ENCODE results near the gene KCNIP3. TPM values are rescaled to one million over a fixed set of nuclear protein-coding genes. Genes with fewer than 3 reads are reported as not detected.
"Not testable (repeated sequence)": the region's sequence is repeated elsewhere in the genome, so short reads cannot be mapped to it uniquely, and the experiment has no call there.

Gene KCNIP3
- total RNA-seq, 1 donor from 2014 or later: 0.68 TPM

DNA sequence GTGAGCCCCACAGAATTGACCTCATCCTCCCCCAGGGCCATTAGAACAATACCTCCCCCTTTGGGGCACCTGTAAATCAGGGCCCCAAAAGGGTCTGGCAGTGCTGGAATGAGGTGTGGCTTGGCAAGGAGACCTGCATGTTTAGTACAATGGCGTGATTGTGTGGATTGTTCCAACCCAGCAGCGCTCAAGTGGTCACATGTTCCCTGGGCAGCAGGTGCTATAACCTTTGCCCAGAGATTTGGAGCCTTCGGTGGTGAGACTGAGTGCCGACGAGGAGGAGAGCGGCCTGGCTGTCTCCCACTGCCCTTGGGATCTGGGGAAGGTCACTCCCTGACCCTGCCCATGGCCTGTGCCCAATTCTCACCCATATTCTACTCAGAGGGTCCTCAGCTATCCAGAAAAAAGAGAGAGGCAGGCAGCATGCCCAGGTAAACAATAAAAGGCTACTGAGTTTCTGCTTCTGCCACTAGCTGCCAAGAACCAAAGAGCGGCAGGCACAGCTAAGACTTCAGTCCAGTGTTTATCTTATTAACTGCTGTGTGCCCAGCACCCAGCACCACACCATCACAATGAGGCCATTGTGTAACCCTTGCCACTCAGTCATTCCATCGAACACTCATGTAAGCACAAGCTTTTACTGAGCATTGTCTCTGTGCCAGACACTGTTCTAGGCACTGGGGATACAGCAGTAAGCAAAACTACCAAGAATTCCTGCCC is 132.8 kb downstream of the KCNIP3 start:
- not testable (repeated sequence) for H3K4me1 Mint-ChIP-seq (ENCODE audit: low read depth, unreplicated experiment); H3K4me2 ChIP-seq (ENCODE audit: low read length); H3K36me3 ChIP-seq (ENCODE audit: insufficient read depth, low read length); H3K27ac Mint-ChIP-seq (ENCODE audit: unreplicated experiment); H3K4me3 ChIP-seq (ENCODE audit: insufficient read depth, low read depth, low read length); H3K79me2 ChIP-seq (ENCODE audit: insufficient read depth, low read length); H3K27me3 Mint-ChIP-seq (ENCODE audit: low read depth, unreplicated experiment); H3K9me3 Mint-ChIP-seq (ENCODE audit: unreplicated experiment); H3K27me3 ChIP-seq (ENCODE audit: insufficient read depth, low read length); FAIRE-seq; H3K27ac ChIP-seq (ENCODE audit: low read depth, low read length); H3K9ac ChIP-seq (ENCODE audit: low read length); DNase-seq (ENCODE audit: low read depth); H2AFZ ChIP-seq (ENCODE audit: low read depth, low read length); H3K4me1 ChIP-seq (ENCODE audit: insufficient read depth, low read length); H3K4me3 Mint-ChIP-seq (ENCODE audit: unreplicated experiment); H4K20me1 ChIP-seq (ENCODE audit: insufficient read depth, low read length); H3K36me3 Mint-ChIP-seq (ENCODE audit: low read depth, unreplicated experiment); H3K9me3 ChIP-seq (ENCODE audit: insufficient read depth, low read depth, low read length)

GRCh38 chr2:95433373-95433772 is 136.2 kb downstream of the KCNIP3 start:
- not testable (repeated sequence) for H3K4me3 Mint-ChIP-seq (ENCODE audit: unreplicated experiment); H3K9me3 Mint-ChIP-seq (ENCODE audit: unreplicated experiment); H4K20me1 ChIP-seq (ENCODE audit: insufficient read depth, low read length); H3K36me3 Mint-ChIP-seq (ENCODE audit: low read depth, unreplicated experiment); H3K4me3 ChIP-seq (ENCODE audit: insufficient read depth, low read depth, low read length); H3K36me3 ChIP-seq (ENCODE audit: insufficient read depth, low read length); H3K4me1 ChIP-seq (ENCODE audit: insufficient read depth, low read length); H3K9me3 ChIP-seq (ENCODE audit: insufficient read depth, low read depth, low read length); H3K27me3 Mint-ChIP-seq (ENCODE audit: low read depth, unreplicated experiment); H3K4me2 ChIP-seq (ENCODE audit: low read length); DNase-seq (ENCODE audit: low read depth); H3K79me2 ChIP-seq (ENCODE audit: insufficient read depth, low read length); H3K27me3 ChIP-seq (ENCODE audit: insufficient read depth, low read length); H3K27ac Mint-ChIP-seq (ENCODE audit: unreplicated experiment); H3K4me1 Mint-ChIP-seq (ENCODE audit: low read depth, unreplicated experiment); H3K9ac ChIP-seq (ENCODE audit: low read length); H2AFZ ChIP-seq (ENCODE audit: low read depth, low read length)
- peak; percentile 64 for FAIRE-seq
- H3K27ac ChIP-seq (ENCODE audit: low read depth, low read length): peak overlapping the region; percentile 33

GRCh38 chr2:95433973-95434372 is 136.8 kb downstream of the KCNIP3 start:
- not testable (repeated sequence) for FAIRE-seq; H3K36me3 Mint-ChIP-seq (ENCODE audit: low read depth, unreplicated experiment); H4K20me1 ChIP-seq (ENCODE audit: insufficient read depth, low read length); H3K9me3 Mint-ChIP-seq (ENCODE audit: unreplicated experiment); H3K27me3 Mint-ChIP-seq (ENCODE audit: low read depth, unreplicated experiment); H3K27me3 ChIP-seq (ENCODE audit: insufficient read depth, low read length); H3K4me3 Mint-ChIP-seq (ENCODE audit: unreplicated experiment); H3K36me3 ChIP-seq (ENCODE audit: insufficient read depth, low read length); H2AFZ ChIP-seq (ENCODE audit: low read depth, low read length); H3K79me2 ChIP-seq (ENCODE audit: insufficient read depth, low read length); H3K4me1 Mint-ChIP-seq (ENCODE audit: low read depth, unreplicated experiment); H3K4me3 ChIP-seq (ENCODE audit: insufficient read depth, low read depth, low read length); H3K4me1 ChIP-seq (ENCODE audit: insufficient read depth, low read length); H3K9me3 ChIP-seq (ENCODE audit: insufficient read depth, low read depth, low read length)
- Histone ChIP-seq H3K9ac (ENCODE audit: low read length) (peak overlapping the region; percentile 66), H3K27ac (ENCODE audit: low read depth, low read length) (peak overlapping the region; percentile 89), H3K4me2 (ENCODE audit: low read length) (peak overlapping the region; percentile 33)
- peak overlapping the region; percentile 53 for H3K27ac Mint-ChIP-seq (ENCODE audit: unreplicated experiment)
- DNase-seq (ENCODE audit: low read depth): peak; percentile 15

GRCh38 chr2:95434507-95435076 is 137.4 kb downstream of the KCNIP3 start:
- not testable (repeated sequence) for H3K9me3 Mint-ChIP-seq (ENCODE audit: unreplicated experiment); H3K9me3 ChIP-seq (ENCODE audit: insufficient read depth, low read depth, low read length); H4K20me1 ChIP-seq (ENCODE audit: insufficient read depth, low read length); H3K36me3 Mint-ChIP-seq (ENCODE audit: low read depth, unreplicated experiment); H3K27ac ChIP-seq (ENCODE audit: low read depth, low read length); H3K4me2 ChIP-seq (ENCODE audit: low read length); H3K36me3 ChIP-seq (ENCODE audit: insufficient read depth, low read length); H3K27me3 Mint-ChIP-seq (ENCODE audit: low read depth, unreplicated experiment); H2AFZ ChIP-seq (ENCODE audit: low read depth, low read length); H3K4me3 ChIP-seq (ENCODE audit: insufficient read depth, low read depth, low read length); H3K27me3 ChIP-seq (ENCODE audit: insufficient read depth, low read length); H3K4me1 ChIP-seq (ENCODE audit: insufficient read depth, low read length); H3K27ac Mint-ChIP-seq (ENCODE audit: unreplicated experiment); H3K4me1 Mint-ChIP-seq (ENCODE audit: low read depth, unreplicated experiment); H3K9ac ChIP-seq (ENCODE audit: low read length); H3K4me3 Mint-ChIP-seq (ENCODE audit: unreplicated experiment); H3K79me2 ChIP-seq (ENCODE audit: insufficient read depth, low read length)
- DNase-seq (ENCODE audit: low read depth) (peak; percentile 86), FAIRE-seq (peak; percentile 92)

GRCh38 chr2:95435162-95435871 is 138.2 kb downstream of the KCNIP3 start:
- not testable (repeated sequence) for DNase-seq (ENCODE audit: low read depth); H3K4me1 ChIP-seq (ENCODE audit: insufficient read depth, low read length)

More at GRCh38 chr2:95435162-95435871, 138.2 kb downstream of the KCNIP3 start:
- not testable (repeated sequence) for H3K4me3 Mint-ChIP-seq (ENCODE audit: unreplicated experiment); H3K9me3 ChIP-seq (ENCODE audit: insufficient read depth, low read depth, low read length); H3K4me1 Mint-ChIP-seq (ENCODE audit: low read depth, unreplicated experiment); H2AFZ ChIP-seq (ENCODE audit: low read depth, low read length); H3K9ac ChIP-seq (ENCODE audit: low read length); H3K27me3 ChIP-seq (ENCODE audit: insufficient read depth, low read length); H3K27ac ChIP-seq (ENCODE audit: low read depth, low read length); H3K36me3 ChIP-seq (ENCODE audit: insufficient read depth, low read length); H3K27ac Mint-ChIP-seq (ENCODE audit: unreplicated experiment); H3K9me3 Mint-ChIP-seq (ENCODE audit: unreplicated experiment); H3K4me3 ChIP-seq (ENCODE audit: insufficient read depth, low read depth, low read length); H3K27me3 Mint-ChIP-seq (ENCODE audit: low read depth, unreplicated experiment); H4K20me1 ChIP-seq (ENCODE audit: insufficient read depth, low read length); FAIRE-seq; H3K36me3 Mint-ChIP-seq (ENCODE audit: low read depth, unreplicated experiment); H3K4me2 ChIP-seq (ENCODE audit: low read length); H3K79me2 ChIP-seq (ENCODE audit: insufficient read depth, low read length)

Measured in astrocyte (in vitro differentiated cells and primary cell).